ENCODE measurements around the gene NBPF1. TPM values are rescaled to one million over a fixed set of nuclear protein-coding genes. Genes with fewer than 3 reads are reported as not detected.
"Not testable (repeated sequence)": the region's sequence is repeated elsewhere in the genome, so short reads cannot be mapped to it uniquely, and the experiment has no call there.

The NBPF1 gene
- total RNA-seq, 1 donor from 2014 or later, result 9.2 TPM

DNA sequence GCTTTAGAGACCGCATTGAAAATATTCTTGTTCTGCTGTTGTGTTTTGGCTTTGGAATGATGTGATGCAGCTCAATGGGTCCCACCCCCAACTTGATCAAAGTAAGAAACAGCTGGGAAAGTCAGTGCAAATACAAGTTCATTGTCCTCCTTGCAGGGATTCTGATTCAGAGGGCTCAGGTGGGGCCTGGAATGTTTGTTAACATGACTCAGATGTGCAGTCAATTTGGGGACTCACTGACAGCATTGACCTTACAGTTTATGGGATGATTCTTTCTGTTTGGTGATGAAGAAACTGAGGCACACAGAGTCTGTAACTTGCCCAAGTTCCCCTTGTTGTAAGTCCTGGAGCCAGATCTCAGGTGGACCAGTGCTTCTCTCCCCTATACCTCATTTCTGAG is 18.1 kb downstream of the NBPF1 start:
- H3K4me1 ChIP-seq; intact Hi-C loops (cut with DNase I); H3K36me3 ChIP-seq; H3K9me3 ChIP-seq; H3K4me3 ChIP-seq; H3K27ac ChIP-seq; DNase-seq (ENCODE audit: low spot score in 2 of 2); H3K27me3 ChIP-seq: not testable (repeated sequence)

DNA sequence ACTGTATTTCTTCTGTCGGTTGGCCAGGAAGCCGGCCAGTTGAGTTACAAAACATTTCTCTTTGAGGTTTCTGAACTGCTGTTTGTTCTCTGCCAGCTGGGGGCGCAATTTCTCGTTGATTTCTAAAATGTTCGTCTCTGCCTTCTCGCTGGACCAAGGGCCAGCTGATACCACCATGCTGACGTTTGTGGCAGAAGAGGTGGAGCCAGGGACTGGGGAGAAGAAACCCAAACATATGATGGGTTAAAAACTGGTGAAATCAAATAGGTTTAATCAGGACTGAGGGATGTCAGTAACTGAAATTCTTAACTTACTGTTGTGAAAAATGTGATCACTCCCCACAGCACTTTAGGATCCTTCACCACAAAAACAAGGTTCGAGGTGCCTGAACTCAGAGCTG is 21.5 kb downstream of the NBPF1 start:
- H3K4me3 ChIP-seq; H3K27me3 ChIP-seq; H3K27ac ChIP-seq; intact Hi-C loops (cut with DNase I); H3K4me1 ChIP-seq; H3K9me3 ChIP-seq; DNase-seq (ENCODE audit: low spot score in 2 of 2): not testable (repeated sequence)
- TF ChIP-seq, protein P1, sequence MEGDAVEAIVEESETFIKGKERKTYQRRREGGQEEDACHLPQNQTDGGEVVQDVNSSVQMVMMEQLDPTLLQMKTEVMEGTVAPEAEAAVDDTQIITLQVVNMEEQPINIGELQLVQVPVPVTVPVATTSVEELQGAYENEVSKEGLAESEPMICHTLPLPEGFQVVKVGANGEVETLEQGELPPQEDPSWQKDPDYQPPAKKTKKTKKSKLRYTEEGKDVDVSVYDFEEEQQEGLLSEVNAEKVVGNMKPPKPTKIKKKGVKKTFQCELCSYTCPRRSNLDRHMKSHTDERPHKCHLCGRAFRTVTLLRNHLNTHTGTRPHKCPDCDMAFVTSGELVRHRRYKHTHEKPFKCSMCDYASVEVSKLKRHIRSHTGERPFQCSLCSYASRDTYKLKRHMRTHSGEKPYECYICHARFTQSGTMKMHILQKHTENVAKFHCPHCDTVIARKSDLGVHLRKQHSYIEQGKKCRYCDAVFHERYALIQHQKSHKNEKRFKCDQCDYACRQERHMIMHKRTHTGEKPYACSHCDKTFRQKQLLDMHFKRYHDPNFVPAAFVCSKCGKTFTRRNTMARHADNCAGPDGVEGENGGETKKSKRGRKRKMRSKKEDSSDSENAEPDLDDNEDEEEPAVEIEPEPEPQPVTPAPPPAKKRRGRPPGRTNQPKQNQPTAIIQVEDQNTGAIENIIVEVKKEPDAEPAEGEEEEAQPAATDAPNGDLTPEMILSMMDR (IDR thresholded peaks at IDR 0.05), result peak in 1 of 3 experiments; percentile 26
- peaks cover 8 to 11% of the 10 kb centered on the region in 2 donors for H3K36me3 ChIP-seq

DNA sequence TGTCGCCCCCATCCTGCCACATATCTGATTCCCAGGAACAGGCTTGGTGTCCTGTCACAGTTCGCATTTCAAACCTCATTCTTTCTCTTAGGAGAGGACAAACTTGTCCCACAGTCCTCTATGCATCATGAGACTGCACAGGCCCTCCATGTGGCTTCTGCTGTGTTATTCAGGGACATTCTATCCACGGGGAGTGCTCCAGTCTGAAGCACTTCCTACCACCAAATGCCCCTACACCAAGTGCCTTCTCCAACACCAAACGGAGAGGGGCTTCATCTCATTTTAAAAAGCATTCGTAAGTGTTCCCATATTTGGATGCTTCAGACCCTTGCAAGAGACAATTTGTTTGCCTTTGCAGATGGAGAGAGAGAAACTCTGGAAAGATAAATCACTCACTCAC is 25.3 kb downstream of the NBPF1 start:
- H3K27me3 ChIP-seq; H3K4me3 ChIP-seq; H3K27ac ChIP-seq; H3K9me3 ChIP-seq; DNase-seq (ENCODE audit: low spot score in 2 of 2); intact Hi-C loops (cut with DNase I); H3K4me1 ChIP-seq: not testable (repeated sequence)
- peaks cover 23 to 26% of the 10 kb centered on the region in 2 donors for H3K36me3 ChIP-seq

DNA sequence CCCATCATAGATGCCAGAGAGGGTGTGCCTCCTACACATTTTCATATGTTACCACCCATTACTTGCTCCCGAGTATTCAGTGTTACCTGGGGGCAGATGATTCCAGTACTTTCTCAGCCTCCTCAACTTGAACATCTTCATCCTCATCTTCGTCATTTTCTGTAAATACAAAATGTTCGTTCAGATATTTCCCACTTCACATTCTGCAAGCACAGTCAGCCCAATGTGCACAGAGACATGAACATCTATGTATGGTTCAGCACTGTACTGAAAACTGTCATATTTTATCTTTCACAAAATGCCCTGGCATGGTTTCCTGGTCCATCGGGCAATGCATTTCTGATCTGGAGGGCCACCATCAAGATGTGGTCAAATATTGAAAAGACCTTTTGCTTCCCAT is 25.7 kb downstream of the NBPF1 start:
- H3K36me3 ChIP-seq, result peaks cover 26% of the 10 kb centered on the region in 2 donors
- DNase-seq (ENCODE audit: low spot score in 2 of 2); H3K4me3 ChIP-seq; H3K4me1 ChIP-seq; intact Hi-C loops (cut with DNase I); H3K27me3 ChIP-seq; H3K9me3 ChIP-seq; H3K27ac ChIP-seq: not testable (repeated sequence)

DNA sequence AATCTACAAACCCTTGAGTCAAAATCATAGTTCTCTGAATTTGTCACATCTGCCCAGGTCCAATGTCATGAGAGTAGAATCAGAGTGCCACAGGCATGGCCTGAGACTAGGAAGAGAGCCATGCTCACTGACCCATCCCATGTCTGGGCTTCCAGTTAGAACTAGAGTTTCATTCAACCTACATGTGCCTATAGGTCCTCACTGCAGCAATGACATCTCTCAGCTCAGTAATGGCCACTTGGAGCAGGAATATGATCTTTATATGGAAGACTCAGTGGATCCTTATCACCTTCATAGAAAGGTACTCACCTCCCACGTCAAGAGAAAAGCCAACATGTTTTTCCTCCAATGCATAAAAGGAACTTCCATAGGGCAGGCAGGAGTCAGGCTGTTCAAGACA is 48.0 kb downstream of the NBPF1 start:
- intact Hi-C loops (cut with DNase I); H3K27me3 ChIP-seq; H3K4me1 ChIP-seq; H3K27ac ChIP-seq; H3K36me3 ChIP-seq; H3K4me3 ChIP-seq; H3K9me3 ChIP-seq: not testable (repeated sequence)
- peak in 1 of 2 donors; percentile 68 for DNase-seq (ENCODE audit: low spot score in 2 of 2)

DNA sequence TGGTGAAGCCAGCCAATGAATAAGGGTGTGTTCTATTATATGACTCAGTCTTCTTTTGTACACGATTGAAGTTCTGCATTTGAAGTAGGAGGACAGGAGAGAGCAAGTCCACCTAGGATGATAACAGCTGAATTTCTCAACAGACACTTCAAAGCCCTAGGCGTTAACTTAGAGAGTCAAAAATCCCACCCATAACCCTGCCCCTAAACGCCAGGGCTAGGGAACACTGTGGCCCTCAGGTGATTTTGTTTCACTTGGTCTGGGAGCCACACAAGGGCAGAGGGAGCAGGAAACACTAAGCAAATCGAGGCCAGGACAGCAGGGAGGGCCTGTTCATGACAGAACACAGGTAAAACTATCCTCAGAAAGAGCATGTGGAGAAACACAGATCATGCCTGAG is 52.3 kb downstream of the NBPF1 start:
- H3K27me3 ChIP-seq; intact Hi-C loops (cut with DNase I); H3K27ac ChIP-seq; DNase-seq (ENCODE audit: low spot score in 2 of 2); H3K4me1 ChIP-seq; H3K9me3 ChIP-seq; H3K36me3 ChIP-seq; H3K4me3 ChIP-seq: not testable (repeated sequence)

DNA sequence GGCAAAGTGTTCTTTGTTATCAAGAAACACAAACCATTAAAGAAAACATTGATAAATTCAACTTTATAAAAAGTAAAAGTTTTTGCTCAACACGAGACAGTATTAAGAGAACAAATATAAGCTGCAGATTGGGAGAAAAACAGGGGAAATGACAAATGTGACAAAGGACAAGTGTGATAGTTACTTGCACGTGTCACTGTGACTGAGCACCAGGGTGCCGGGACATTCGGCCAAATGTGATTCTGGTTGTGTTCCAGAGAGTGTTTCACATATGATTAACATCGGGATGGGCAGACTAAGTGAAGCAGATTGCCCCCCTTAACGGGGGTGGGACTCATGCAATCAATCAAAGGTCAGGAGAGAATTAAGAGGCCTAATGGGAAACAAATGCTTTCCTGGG is 52.9 kb downstream of the NBPF1 start:
- H3K27ac ChIP-seq; H3K4me1 ChIP-seq; H3K9me3 ChIP-seq; DNase-seq (ENCODE audit: low spot score in 2 of 2); H3K27me3 ChIP-seq; H3K36me3 ChIP-seq; intact Hi-C loops (cut with DNase I); H3K4me3 ChIP-seq: not testable (repeated sequence)

DNA sequence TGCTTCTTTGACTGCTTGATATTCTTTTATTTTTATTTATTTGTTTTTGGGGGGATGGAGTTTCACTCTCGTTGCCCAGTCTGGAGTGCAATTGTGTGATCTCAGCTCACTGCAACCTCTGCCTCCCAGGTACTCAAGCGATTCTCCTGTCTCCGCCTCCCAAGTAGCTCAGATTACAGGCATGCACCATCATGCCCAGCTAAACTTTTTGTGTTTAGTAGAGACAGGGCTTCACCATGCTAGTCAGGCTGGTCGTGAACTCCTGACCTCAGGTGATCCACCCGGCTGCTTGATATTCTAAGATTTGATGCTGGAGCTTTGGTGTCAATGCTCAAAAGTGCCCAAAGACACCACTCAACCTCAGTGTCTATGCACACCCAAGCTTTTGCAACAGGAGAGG is 53.7 kb downstream of the NBPF1 start:
- H3K4me1 ChIP-seq; H3K27me3 ChIP-seq; H3K9me3 ChIP-seq; H3K4me3 ChIP-seq; H3K27ac ChIP-seq; H3K36me3 ChIP-seq; intact Hi-C loops (cut with DNase I); DNase-seq (ENCODE audit: low spot score in 2 of 2): not testable (repeated sequence)

DNA sequence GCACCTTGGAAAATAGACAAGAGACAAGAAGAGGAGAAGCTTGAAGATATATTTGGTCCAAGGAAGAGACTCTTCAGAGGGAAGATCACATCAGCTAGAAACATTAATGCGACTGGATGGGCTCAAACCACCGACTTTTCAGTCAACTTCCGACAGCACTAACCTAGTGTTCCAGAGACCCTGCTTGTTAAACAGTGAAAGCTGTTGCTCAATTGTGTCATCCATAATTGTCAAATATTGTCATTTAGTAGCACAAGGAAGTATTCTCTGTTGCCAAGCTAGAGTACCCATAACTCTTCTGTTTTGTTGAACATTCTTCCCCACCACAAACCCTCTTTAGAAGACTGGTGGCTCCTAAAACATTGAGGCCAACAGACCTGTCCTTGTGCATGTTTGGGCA is 56.3 kb downstream of the NBPF1 start:
- H3K27ac ChIP-seq; H3K9me3 ChIP-seq; H3K4me1 ChIP-seq; intact Hi-C loops (cut with DNase I); H3K27me3 ChIP-seq; H3K36me3 ChIP-seq; DNase-seq (ENCODE audit: low spot score in 2 of 2); H3K4me3 ChIP-seq: not testable (repeated sequence)

DNA sequence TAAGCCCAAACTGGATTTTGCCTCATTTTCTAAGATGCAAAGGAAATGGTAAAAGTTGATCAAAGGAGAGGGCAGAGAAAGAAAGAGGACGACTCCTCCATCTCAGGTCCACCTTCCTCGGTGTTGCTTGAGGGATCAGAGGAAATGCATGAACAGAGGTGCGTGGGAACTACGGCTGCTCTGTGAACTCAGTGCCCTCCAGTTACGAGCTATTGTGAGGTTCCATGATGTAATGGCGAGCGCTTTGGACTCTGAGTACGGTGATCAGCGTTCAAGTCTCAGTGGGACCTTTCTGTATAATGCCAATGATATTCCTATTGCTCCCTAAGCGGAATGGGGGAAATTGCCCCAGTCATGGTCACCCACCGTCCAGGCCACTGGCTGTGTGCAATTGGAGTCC is 60.1 kb downstream of the NBPF1 start:
- H3K4me3 ChIP-seq; intact Hi-C loops (cut with DNase I); H3K36me3 ChIP-seq; H3K4me1 ChIP-seq; H3K9me3 ChIP-seq; H3K27me3 ChIP-seq; H3K27ac ChIP-seq; DNase-seq (ENCODE audit: low spot score in 2 of 2): not testable (repeated sequence)

DNA sequence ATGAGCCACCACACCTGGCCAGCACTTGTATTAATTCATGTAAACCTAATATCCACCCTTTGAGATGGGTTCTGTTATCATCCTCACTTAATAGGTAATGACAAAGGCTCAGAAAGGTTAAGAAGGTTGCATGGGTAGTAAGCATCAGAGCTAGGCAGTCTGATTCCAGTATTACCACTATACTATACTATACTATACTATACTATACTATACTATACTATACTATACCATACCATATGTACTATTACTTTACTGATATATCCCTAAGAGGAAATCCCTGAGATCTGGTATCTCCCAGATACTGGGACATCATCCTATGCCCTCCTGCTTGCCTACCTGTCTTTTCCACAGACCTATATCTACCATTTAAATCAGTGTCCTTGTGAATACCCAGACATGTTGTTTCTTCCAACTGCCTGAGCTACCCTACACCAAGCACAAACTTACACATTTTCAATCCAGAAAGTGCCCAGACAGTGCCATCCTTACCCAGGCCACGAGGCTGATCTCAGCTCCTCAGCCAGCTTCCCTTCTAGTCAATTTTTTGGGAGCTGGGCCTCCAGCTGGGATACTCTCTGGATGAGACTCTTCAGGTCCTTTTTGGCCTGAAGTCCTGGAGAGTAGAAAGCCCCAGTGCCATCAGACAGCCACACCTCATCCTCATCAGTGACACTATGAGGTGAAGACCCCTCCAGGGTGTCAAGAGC is 63.0 kb downstream of the NBPF1 start:
- DNase-seq (ENCODE audit: low spot score in 2 of 2); H3K27ac ChIP-seq; H3K4me1 ChIP-seq; H3K4me3 ChIP-seq; intact Hi-C loops (cut with DNase I); H3K9me3 ChIP-seq; H3K36me3 ChIP-seq; H3K27me3 ChIP-seq: not testable (repeated sequence)

DNA sequence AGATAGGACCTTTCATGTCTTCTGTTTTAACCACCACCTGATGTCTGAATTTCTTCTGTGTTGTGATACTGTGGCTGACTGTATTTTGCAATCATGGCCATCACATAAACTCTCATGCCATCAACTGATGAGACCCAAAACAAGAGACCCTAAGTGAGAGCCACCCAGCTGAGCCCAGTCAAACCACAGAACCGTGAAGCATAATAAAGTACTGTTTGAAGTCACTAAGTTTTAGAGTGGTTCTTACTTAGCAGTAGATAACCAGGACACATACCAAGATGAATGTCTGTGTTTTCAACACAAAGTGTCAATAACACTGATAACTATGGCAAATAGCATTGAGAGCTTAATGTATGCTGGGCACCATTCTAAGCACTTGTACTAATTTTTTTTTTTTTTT is 63.8 kb downstream of the NBPF1 start:
- H3K4me3 ChIP-seq; H3K27me3 ChIP-seq; H3K36me3 ChIP-seq; DNase-seq (ENCODE audit: low spot score in 2 of 2); H3K27ac ChIP-seq; intact Hi-C loops (cut with DNase I); H3K4me1 ChIP-seq; H3K9me3 ChIP-seq: not testable (repeated sequence)

DNA sequence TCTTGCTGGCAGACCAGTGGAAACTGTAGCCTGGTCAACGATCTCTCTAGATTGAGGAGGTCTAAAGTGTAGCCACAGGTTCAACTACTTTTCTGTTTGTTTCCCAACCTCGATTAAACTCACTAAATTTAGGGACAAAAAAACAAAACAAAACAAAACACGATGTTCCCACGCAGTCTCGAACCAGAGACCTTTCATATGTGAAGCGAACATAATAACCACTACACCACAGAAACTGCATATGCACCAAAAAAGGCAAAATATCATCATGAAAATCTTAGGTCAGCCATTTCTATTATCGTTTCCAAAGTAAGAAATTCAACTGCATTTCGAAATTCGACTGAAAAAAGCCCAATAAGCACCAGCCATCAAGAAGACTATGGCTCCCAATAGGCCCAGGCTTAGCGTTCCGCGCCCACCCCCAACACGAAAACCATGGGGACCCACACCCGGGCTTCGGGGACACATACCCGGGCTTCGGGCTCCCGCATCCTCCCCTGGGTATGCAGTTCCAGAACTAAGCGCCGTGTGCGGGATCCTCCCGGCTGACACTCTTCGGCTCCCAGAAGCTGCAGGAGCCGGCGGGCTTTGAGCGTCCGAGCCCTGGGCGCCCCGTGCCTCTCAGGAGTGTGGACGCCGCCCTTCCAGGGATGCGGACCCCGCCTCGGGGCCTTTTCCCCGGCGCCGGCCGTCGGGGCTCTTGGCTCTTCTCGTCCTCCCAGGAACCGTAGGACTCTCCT is 65.7 kb downstream of the NBPF1 start:
- DNase-seq (ENCODE audit: low spot score in 2 of 2); H3K4me3 ChIP-seq; intact Hi-C loops (cut with DNase I); H3K36me3 ChIP-seq; H3K9me3 ChIP-seq; H3K4me1 ChIP-seq; H3K27me3 ChIP-seq; H3K27ac ChIP-seq: not testable (repeated sequence)
